ENCODE results near the gene SPAG9. TPM values are rescaled to one million over a fixed set of nuclear protein-coding genes. Genes with fewer than 3 reads are reported as not detected.

The SPAG9 gene
- total and polyA plus RNA-seq, 2 experiments from 2014 or later: 26.5 to 82.7 TPM

GRCh38 chr17:51004249-51004648 lies 116.4 kb downstream of the SPAG9 start:
- Histone ChIP-seq H3K27ac (no peak overlapping the region), H3K9me2 (replicated peaks; ENCODE audit: insufficient read depth) (no peaks in the 10 kb centered on the region), H3K4me3 (no peak overlapping the region), H3K4me2 (no peak overlapping the region), H3K27me3 (no peaks in the 10 kb centered on the region), H2AFZ (no peak overlapping the region), H3K9me3 (ENCODE audit: low read depth) (no peaks in the 10 kb centered on the region), H3K79me2 (no peaks in the 10 kb centered on the region), H3K36me3 (replicated peaks; ENCODE audit: insufficient read depth, low read depth) (no peaks in the 10 kb centered on the region), H3K4me1 (ENCODE audit: insufficient read depth) (no peaks in the 10 kb centered on the region), H4K20me1 (ENCODE audit: insufficient read depth, poor library complexity, severe bottlenecking) (no peaks in the 10 kb centered on the region)
- TF ChIP-seq CTCF (IDR thresholded peaks at IDR 0.05; ENCODE audit: poor library complexity): no peak
- no peak for TF ChIP-seq EZH2phosphoT487 (IDR thresholded peaks at IDR 0.05; ENCODE audit: low read depth, severe bottlenecking, unreplicated experiment)
- no peak for TF ChIP-seq EZH2 (IDR thresholded peaks at IDR 0.05; ENCODE audit: borderline replicate concordance)
- WGBS (ENCODE audit: low lambda C conversion rate, missing lambda C conversion rate): 85% methylated on average over 1 of the region's 1 CpG
- DNase-seq (ENCODE audit: low spot score): no peak

- Histone ChIP-seq H3K4me1 (ENCODE audit: insufficient read depth) (no peaks in the 10 kb centered on the region), H3K4me2 (no peak overlapping the region), H2AFZ (no peak overlapping the region), H3K9me2 (replicated peaks; ENCODE audit: insufficient read depth) (no peaks in the 10 kb centered on the region), H3K79me2 (no peaks in the 10 kb centered on the region), H4K20me1 (ENCODE audit: insufficient read depth, poor library complexity, severe bottlenecking) (no peaks in the 10 kb centered on the region), H3K4me3 (no peak overlapping the region), H3K9me3 (ENCODE audit: low read depth) (no peaks in the 10 kb centered on the region), H3K27me3 (no peaks in the 10 kb centered on the region), H3K36me3 (replicated peaks; ENCODE audit: insufficient read depth, low read depth) (no peaks in the 10 kb centered on the region), H3K27ac (no peak overlapping the region)
- no peak for TF ChIP-seq EZH2phosphoT487 (IDR thresholded peaks at IDR 0.05; ENCODE audit: low read depth, severe bottlenecking, unreplicated experiment)
- peak; percentile 75 for TF ChIP-seq CTCF (IDR thresholded peaks at IDR 0.05; ENCODE audit: poor library complexity)
- WGBS (ENCODE audit: low lambda C conversion rate, missing lambda C conversion rate): 97% methylated on average over 1 of the region's 1 CpG
- peak; percentile 75 for DNase-seq (ENCODE audit: low spot score)
Observed at GRCh38 chr17:51000835-51001638, 119.6 kb downstream of the SPAG9 start.

- Histone ChIP-seq H3K27me3 (no peaks in the 10 kb centered on the region), H4K20me1 (ENCODE audit: insufficient read depth, poor library complexity, severe bottlenecking) (no peaks in the 10 kb centered on the region), H3K79me2 (no peaks in the 10 kb centered on the region), H3K36me3 (replicated peaks; ENCODE audit: insufficient read depth, low read depth) (no peaks in the 10 kb centered on the region), H2AFZ (no peak overlapping the region), H3K4me2 (no peak overlapping the region), H3K27ac (no peak overlapping the region), H3K9me3 (ENCODE audit: low read depth) (no peaks in the 10 kb centered on the region), H3K4me1 (ENCODE audit: insufficient read depth) (no peaks in the 10 kb centered on the region), H3K4me3 (no peak overlapping the region), H3K9me2 (replicated peaks; ENCODE audit: insufficient read depth) (no peaks in the 10 kb centered on the region)
- WGBS (ENCODE audit: low lambda C conversion rate, missing lambda C conversion rate): 100% methylated on average over 2 of the region's 2 CpGs
- no peak for DNase-seq (ENCODE audit: low spot score)
- TF ChIP-seq EZH2 (IDR thresholded peaks at IDR 0.05; ENCODE audit: borderline replicate concordance): no peak
- TF ChIP-seq EZH2phosphoT487 (IDR thresholded peaks at IDR 0.05; ENCODE audit: low read depth, severe bottlenecking, unreplicated experiment): no peak
- no peak for TF ChIP-seq CTCF (IDR thresholded peaks at IDR 0.05; ENCODE audit: poor library complexity)
Observed at GRCh38 chr17:50995668-50996067, 125.0 kb downstream of the SPAG9 start.

All from hepatocyte (in vitro differentiated cells).